OCI-M1 (cell line): Measurements from ENCODE around the gene C9orf57.
A peak's percentile ranks its signal among the peaks of the same experiment; 100 is the strongest.
"Not testable (repeated sequence)": the region's sequence is repeated elsewhere in the genome, so short reads cannot be mapped to it uniquely, and the experiment has no call there.

Experiments
- DNase-seq: peaks from one replicate; lab custom pipeline; 2025; lab: John Stamatoyannopoulos, UW

The C9orf57 gene, protein sequence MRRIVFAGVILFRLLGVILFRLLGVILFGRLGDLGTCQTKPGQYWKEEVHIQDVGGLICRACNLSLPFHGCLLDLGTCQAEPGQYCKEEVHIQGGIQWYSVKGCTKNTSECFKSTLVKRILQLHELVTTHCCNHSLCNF

DNA sequence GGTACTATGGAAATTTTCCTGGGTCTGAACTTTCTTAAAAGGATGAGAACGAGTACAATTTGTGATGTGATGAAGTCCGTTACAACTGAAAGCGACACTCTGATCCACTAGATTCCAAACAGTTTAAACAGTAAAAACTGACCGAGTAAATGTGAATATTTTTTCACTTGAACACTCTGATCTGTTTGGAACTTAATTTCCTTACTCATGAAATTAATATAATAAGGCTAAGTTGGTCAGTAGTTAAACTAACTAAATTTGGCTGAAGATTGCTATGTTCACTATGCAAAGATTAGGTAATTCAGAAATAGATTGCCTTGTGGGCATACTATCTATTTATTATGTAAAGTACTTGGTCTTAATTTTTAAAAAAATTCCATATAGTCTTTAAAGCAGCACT, at the start of gene C9orf57:
Gene C9orf57 (minus strand): TSS at position 101 of the 400 bp plus-strand sequence. CDS start 1,282 bp downstream, outside the sequence.
- DNase-seq = no peak

DNA sequence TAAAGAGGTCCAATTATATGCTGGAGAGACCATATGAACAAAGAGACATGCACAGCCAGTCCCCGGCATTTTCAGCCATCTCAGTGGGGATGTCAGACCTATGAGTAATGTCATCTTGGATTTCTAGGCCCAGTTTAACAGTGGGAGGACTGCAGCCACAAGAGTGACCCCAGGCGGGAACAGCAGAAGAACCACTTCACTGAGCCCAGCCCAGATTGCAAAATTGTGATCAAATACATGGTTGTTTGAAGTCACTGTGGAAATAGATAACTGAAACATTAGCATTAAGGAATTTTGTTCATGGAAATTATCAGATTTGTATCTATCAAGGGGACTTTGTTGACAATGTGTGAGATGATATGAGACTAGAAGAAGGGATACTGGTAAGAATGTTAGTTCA, 42.1 kb upstream of the C9orf57 start:
- DNase-seq = no peak

- DNase-seq = not testable (repeated sequence)
Observed at GRCh38 chr9:72095520-72095919, 35.1 kb upstream of the C9orf57 start.

DNA sequence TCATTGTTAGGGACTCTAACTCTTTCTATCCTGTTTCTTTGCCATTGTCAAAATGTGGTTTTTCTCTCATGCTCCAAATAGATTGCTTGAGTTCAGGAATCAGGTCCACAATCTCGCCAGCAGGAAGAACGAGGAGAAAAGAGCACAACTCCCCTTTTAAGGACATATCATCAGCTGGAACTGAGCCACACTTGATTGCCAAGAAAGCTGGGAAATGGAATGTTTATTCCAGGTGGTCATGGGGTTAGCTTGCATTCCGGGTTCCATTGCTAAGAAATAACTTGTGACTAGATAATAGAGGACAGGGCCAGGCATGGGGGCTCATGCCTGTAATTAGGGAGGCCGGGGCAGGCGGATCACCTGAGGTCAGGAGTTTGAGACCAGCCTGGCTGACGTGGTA, 32.4 kb upstream of the C9orf57 start:
- DNase-seq = no peak

GRCh38 chr9:72089451-72090130, 29.2 kb upstream of the C9orf57 start:
- DNase-seq = no peak

DNA sequence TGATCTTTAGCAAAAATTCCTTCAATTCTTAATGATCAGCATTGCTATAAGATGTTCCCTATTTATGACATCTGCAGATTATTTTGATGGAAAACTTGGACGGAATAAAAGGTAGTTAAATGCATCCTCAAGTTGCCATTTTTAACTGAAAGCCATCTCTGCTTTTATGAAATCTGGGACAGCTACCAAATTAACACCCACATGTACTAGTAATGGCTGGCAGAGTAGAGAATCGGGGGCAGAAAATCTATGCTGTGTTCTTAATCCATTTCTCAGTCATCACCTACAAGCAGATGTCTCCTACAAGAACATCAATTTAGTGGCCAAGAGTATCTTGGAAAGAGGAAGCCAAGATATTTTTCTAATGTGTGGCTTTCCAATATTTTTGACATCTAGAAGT, 22.1 kb upstream of the C9orf57 start:
- no peak for DNase-seq

GRCh38 chr9:72074666-72075065, 14.3 kb upstream of the C9orf57 start:
- DNase-seq = not testable (repeated sequence)

DNA sequence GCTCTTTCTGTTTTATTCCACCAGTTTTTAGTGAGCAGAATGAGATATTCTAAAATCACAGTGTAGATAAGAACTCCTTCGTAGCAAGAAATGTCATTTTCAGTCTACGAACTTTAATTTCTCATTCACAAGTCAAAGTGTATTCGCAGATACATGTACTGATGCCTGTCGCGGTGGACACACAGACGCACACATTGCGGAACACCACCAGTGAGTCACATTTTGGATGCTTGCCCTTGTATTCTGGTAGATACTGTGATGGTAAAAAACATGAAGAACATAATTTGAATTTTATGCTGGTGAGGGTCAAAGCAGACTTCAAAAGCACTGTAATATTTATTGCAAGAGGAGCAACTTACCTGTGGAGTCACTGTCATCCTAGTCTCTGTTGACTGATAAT, 4.7 kb upstream of the C9orf57 start:
- DNase-seq = no peak

- DNase-seq = no peak
Observed at GRCh38 chr9:72052122-72052521, 8.3 kb downstream of the C9orf57 start.

DNA sequence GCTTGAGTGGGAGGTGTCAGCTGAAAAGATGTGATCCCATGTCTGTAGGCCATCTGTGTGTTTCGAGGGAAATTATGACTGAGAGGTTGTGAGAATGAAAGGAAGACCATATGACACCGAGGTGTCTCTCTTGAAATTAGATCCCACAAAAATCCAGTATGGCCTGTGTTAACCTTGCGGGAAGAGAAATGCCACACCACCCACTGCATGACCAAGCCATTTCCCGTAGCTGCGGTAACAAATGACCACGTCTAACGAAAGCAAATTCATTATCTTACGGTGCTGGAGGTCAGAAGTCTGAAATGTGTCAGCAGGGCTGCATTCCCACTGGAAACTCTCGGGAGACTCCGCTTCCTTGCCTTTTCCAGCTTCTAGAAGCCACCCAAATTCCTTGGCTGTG, 11.6 kb downstream of the C9orf57 start:
- DNase-seq = no peak

DNA sequence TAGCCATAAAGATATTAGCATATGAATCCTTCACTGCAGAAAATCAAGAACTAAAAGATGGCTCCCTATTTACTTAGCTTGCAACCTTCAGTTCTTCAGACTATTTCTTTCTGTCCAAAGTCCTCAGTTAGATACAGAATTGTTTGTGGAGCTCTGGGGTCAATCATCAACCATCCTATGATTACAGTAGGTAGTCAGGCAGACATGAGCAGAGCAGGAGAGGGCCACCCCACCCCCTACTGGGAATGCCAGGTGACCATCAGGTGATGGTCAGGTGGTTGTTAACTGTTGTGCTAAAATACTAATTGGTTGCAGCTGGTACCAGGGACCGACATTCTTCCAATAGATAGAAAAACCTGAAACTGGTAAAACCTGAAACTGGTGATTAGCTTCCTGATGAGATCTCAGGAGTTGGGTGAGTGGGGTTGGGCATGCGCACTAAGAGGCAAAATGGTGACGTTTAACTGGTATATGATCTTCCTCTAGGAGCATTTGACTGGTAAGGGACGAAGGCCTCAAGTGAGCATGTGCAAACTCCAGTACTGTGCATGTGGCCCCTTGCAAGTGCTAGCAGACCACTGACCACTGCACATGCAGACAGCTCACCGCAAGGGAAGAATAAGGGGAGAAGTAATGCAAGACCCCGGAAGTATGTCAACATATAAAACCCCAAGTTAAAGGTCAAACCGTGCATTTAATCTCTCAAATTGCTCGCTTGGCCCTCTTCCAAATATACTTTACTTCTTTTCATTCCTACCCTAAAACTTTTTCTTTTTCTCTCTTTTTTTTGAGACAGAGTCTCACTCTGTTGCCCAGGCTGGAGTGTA, 13.6 kb downstream of the C9orf57 start:
- no peak for DNase-seq

DNA sequence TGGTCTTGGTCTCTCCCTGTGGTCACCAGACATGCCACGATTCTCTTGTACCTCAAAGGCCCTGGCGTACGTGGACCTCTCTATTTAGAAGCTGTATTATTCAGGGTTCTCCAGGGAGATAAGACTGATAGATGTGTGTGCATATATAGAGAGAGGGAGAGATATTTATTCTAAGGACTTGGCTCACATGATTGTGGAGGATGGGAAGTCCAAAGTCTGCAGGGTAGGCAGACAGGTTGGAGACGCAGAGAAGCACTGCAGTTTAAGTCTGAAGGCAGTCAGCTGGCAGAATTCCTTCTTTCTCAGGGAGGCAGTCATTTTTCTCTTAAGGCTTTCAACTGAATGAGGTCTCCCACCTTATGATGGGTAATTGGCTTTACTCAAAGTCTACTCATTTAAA, 16.3 kb downstream of the C9orf57 start:
- no peak for DNase-seq

GRCh38 chr9:72043576-72043975, 16.8 kb downstream of the C9orf57 start:
- DNase-seq = no peak

DNA sequence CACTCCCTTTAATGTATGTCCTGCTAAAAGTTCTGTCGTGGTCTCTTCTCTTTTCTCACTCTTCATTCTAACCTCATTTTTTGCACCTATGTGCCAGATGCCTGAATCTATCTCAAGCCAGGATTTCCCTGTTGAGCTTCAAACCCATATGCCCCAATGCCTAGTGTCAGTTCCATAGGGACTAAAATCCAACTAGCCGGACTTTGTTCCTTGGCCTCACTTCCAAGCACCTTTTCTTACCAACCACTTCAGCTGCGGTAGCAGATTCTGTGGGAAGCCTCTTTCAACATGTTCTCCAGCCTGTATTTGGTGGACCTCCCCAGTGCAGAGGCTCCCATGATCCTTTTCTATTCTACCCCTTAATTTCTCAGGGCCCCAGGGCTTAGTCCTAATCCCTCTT, 17.5 kb downstream of the C9orf57 start:
- no peak for DNase-seq

DNA sequence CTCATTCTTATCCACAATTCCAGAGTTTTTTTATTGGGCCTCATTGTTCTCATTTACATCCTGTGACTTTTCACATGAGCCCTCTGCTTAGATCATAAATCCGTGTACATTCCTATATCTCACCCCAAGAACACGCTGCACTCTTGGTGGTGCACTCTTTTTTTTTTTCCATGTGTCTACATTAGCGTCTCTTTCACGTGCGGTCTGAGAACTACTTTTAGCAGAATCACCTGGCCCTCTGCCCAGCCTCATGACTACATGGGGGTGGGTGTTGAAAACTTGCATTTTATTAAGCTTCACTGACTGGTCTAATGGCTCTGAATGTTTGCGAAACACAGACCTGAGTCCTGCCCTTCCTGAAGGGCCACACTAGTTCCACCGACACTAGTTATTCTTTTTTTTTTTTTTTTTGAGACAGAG, 18.6 kb downstream of the C9orf57 start:
- peak; percentile 21 for DNase-seq

- no peak for DNase-seq
Observed at GRCh38 chr9:72041369-72041768, 19.0 kb downstream of the C9orf57 start.

DNA sequence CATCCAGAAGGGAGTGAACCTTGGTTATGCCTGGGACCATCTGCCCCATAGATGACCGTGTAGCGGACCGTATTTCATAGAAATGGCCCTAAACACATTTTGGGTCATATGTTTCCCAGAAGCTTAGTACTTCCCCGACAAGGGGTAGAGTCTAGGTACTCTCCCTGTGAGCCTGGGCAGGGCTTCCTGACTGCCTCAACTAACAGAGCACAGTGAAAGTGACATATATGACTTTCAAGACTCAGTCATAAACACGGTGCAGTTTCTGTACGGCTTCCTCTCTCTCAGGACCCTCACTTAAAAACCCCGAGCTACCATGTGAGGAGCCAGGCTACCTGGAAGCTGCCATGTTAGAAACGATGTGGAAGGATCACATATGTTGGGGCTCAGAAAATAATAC, 20.9 kb downstream of the C9orf57 start:
- no peak for DNase-seq

DNA sequence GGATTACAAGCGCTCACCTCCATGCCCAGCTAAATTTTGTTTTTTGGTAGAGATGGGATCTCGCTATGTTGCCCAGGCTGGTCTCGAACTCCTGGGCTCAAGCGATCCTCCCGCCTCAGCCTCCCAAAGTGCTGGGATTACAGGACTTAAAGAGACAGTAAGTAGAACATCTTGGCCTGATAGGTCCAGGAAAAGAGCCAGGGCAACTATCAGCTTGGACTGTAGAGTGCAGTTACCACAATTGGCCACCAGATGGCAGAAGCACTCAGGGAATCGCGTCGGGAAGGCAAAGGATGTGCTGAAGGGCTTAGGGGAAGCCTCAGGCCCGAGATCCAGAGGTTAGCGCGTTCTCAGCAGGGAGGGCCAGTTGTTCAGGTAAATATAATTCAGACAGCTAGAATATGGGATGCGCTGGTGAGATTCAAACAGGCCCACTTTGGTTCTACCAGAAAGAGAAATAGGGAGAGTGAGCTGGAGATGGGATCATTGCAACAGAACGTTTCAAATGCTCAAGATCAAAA, 21.5 kb downstream of the C9orf57 start:
- DNase-seq = peak; percentile 85

DNA sequence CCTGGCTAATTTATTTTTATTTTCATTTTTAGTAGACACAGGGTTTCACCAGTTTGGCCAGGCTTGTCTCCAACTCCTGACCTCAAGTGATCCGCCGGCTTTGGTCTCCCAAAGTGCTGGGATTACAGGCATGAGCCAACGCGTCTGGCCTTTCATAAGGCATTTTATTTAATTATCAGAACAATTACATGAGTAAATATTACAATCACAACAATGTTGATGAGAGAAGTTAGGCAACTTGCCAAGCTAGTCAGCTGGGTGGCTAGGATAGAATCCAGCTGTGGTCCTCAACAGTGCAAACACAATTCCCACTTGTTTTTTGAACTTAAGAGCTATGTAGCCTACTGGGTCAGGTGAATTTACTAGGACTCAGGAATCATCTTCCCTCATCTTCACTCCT, 22.0 kb downstream of the C9orf57 start:
- no peak for DNase-seq

- no peak for DNase-seq
Observed at GRCh38 chr9:72037571-72037970, 22.8 kb downstream of the C9orf57 start.

- DNase-seq = no peak
Observed at GRCh38 chr9:72030767-72031166, 29.6 kb downstream of the C9orf57 start.

DNA sequence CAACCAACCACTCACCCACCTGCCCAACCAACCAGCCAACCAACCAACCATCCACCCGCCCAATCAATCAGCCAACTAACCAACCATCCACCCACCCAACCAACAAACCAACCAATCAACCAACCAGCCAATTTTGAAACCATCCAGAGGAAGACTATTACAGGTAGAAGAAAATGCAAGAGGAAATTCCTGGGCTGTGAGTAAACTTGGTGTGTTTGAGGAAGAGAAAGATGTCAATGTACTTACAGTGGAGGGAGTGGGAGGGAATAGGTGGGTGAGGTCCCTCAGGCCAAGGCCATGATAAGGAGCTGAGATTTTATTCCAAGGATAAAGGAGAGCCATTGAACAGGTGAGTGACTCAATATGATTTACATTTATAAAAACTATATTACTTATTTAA, 30.4 kb downstream of the C9orf57 start:
- no peak for DNase-seq

- DNase-seq = no peak
Observed at GRCh38 chr9:72025906-72026305, 34.5 kb downstream of the C9orf57 start.
